HFF-Myc (cell line): ENCODE results near the gene PTGES3L.
"Not testable (repeated sequence)": the region's sequence is repeated elsewhere in the genome, so short reads cannot be mapped to it uniquely, and the experiment has no call there.

Source experiments
- DNase-seq: peaks from one replicate; pipeline ENCODE4 v3.0.0-alpha.2; 2011; ENCODE audit warnings: low read depth; ENCODE audit errors: extremely low read depth
- H3K4me3 ChIP-seq: replicated peaks from 2 replicates; pipeline ENCODE4 v1.5.1; 2011; ENCODE audit warnings: low read depth, mild to moderate bottlenecking, control low read depth, low read length
- CTCF ChIP-seq: IDR thresholded peaks from 2 replicates; pipeline ENCODE4 v1.5.1; 2012; ENCODE audit warnings: mild to moderate bottlenecking, low read depth, low read length, control low read depth; ENCODE audit errors: missing control alignments

The PTGES3L gene

GRCh38 chr17:43013296-43013695 lies 33.4 kb upstream of the PTGES3L start:
- TF ChIP-seq CTCF, result no peak
- no peak for DNase-seq
- no peak overlapping the region for H3K4me3 ChIP-seq

GRCh38 chr17:43011728-43012472 lies 32.0 kb upstream of the PTGES3L start:
- no peak for TF ChIP-seq CTCF
- no peak for DNase-seq
- H3K4me3 ChIP-seq, result no peak overlapping the region

- DNase-seq, result no peak
- no peak overlapping the region for H3K4me3 ChIP-seq
- no peak for TF ChIP-seq CTCF
These were observed 30.9 kb upstream of the PTGES3L start for GRCh38 chr17:43010667-43011308.

- peak within 1 kb of the TSS; percentile 46 for H3K4me3 ChIP-seq
- DNase-seq, result peak; percentile 65
- TF ChIP-seq CTCF, result peak; percentile 28
These were observed 27.0 kb upstream of the PTGES3L start, which contains the start of gene IFI35 for GRCh38 chr17:43006639-43007551. Gene IFI35, plus strand, starts transcription at chr17:43006784. Its CDS starts 164 bp downstream, at chr17:43006948.

- H3K4me3 ChIP-seq, result no peak overlapping the region
- no peak for TF ChIP-seq CTCF
- DNase-seq, result no peak
These were observed 23.8 kb upstream of the PTGES3L start for GRCh38 chr17:43003542-43004172.

- peak overlapping the region; percentile 100 for H3K4me3 ChIP-seq
These were observed 21.0 kb upstream of the PTGES3L start for GRCh38 chr17:43000894-43001293.

More at GRCh38 chr17:43000894-43001293, 21.0 kb upstream of the PTGES3L start:
- DNase-seq, result not testable (repeated sequence)
